ENCODE results near the gene CPAMD8. TPM values are rescaled to one million over a fixed set of nuclear protein-coding genes. Genes with fewer than 3 reads are reported as not detected.
"Not testable (repeated sequence)": the region's sequence is repeated elsewhere in the genome, so short reads cannot be mapped to it uniquely, and the experiment has no call there.

Gene CPAMD8
- polyA plus RNA-seq, 1 donor = 7.8 TPM

- DNase-seq = no peak
- no CpG with 5 or more reads among the region's 16 CpGs for WGBS (ENCODE audit: insufficient coverage, low lambda C conversion rate)
Measured at GRCh38 chr19:16946951-16947940, 79.4 kb downstream of the CPAMD8 start.

GRCh38 chr19:16945762-16946465, 80.7 kb downstream of the CPAMD8 start:
- Histone ChIP-seq H3K4me1 (ENCODE audit: control insufficient read depth, insufficient read depth, low read length) (no peaks in the 10 kb centered on the region), H3K27me3 (ENCODE audit: control insufficient read depth, insufficient read depth, low read length) (no peaks in the 10 kb centered on the region), H3K36me3 (ENCODE audit: control insufficient read depth, insufficient read depth, low read length) (no peaks in the 10 kb centered on the region), H3K4me3 (ENCODE audit: low read length) (no peak overlapping the region), H3K9me3 (ENCODE audit: control insufficient read depth, low read depth, low read length) (no peaks in the 10 kb centered on the region), H3K27ac (ENCODE audit: low read length) (no peak overlapping the region)
- WGBS (ENCODE audit: insufficient coverage, low lambda C conversion rate) = no CpG with 5 or more reads among the region's 8 CpGs
- DNase-seq = no peak

More at GRCh38 chr19:16946951-16947940, 79.4 kb downstream of the CPAMD8 start:
- no peak overlapping the region for H3K27ac ChIP-seq (ENCODE audit: low read length)
- H3K9me3 ChIP-seq (ENCODE audit: control insufficient read depth, low read depth, low read length) = no peaks in the 10 kb centered on the region
- no peaks in the 10 kb centered on the region for H3K36me3 ChIP-seq (ENCODE audit: control insufficient read depth, insufficient read depth, low read length)
- no peak overlapping the region for H3K4me3 ChIP-seq (ENCODE audit: low read length)
- no peaks in the 10 kb centered on the region for H3K27me3 ChIP-seq (ENCODE audit: control insufficient read depth, insufficient read depth, low read length)
- H3K4me1 ChIP-seq (ENCODE audit: control insufficient read depth, insufficient read depth, low read length) = no peaks in the 10 kb centered on the region

- H3K9me3 ChIP-seq (ENCODE audit: control insufficient read depth, low read depth, low read length) = no peaks in the 10 kb centered on the region
- H3K36me3 ChIP-seq (ENCODE audit: control insufficient read depth, insufficient read depth, low read length) = no peaks in the 10 kb centered on the region
- no peak overlapping the region for H3K27ac ChIP-seq (ENCODE audit: low read length)
- no peak for DNase-seq
- H3K4me1 ChIP-seq (ENCODE audit: control insufficient read depth, insufficient read depth, low read length) = no peaks in the 10 kb centered on the region
- H3K4me3 ChIP-seq (ENCODE audit: low read length) = no peak overlapping the region
- WGBS (ENCODE audit: insufficient coverage, low lambda C conversion rate) = no CpG with 5 or more reads among the region's 11 CpGs
- no peaks in the 10 kb centered on the region for H3K27me3 ChIP-seq (ENCODE audit: control insufficient read depth, insufficient read depth, low read length)
Measured at GRCh38 chr19:16945364-16945714, 81.3 kb downstream of the CPAMD8 start.

GRCh38 chr19:16944626-16945363, 81.8 kb downstream of the CPAMD8 start:
- Histone ChIP-seq H3K4me1 (ENCODE audit: control insufficient read depth, insufficient read depth, low read length) (no peaks in the 10 kb centered on the region), H3K36me3 (ENCODE audit: control insufficient read depth, insufficient read depth, low read length) (no peaks in the 10 kb centered on the region), H3K9me3 (ENCODE audit: control insufficient read depth, low read depth, low read length) (no peaks in the 10 kb centered on the region), H3K4me3 (ENCODE audit: low read length) (no peak overlapping the region), H3K27ac (ENCODE audit: low read length) (no peak overlapping the region), H3K27me3 (ENCODE audit: control insufficient read depth, insufficient read depth, low read length) (no peaks in the 10 kb centered on the region)
- no CpG with 5 or more reads among the region's 14 CpGs for WGBS (ENCODE audit: insufficient coverage, low lambda C conversion rate)
- no peak for DNase-seq

GRCh38 chr19:16943942-16944625, 82.5 kb downstream of the CPAMD8 start:
- no peaks in the 10 kb centered on the region for H3K4me1 ChIP-seq (ENCODE audit: control insufficient read depth, insufficient read depth, low read length)
- DNase-seq = no peak
- WGBS (ENCODE audit: insufficient coverage, low lambda C conversion rate) = no CpG with 5 or more reads among the region's 13 CpGs
- no peaks in the 10 kb centered on the region for H3K36me3 ChIP-seq (ENCODE audit: control insufficient read depth, insufficient read depth, low read length)
- H3K9me3 ChIP-seq (ENCODE audit: control insufficient read depth, low read depth, low read length) = no peaks in the 10 kb centered on the region
- H3K27me3 ChIP-seq (ENCODE audit: control insufficient read depth, insufficient read depth, low read length) = no peaks in the 10 kb centered on the region
- no peak overlapping the region for H3K4me3 ChIP-seq (ENCODE audit: low read length)
- no peak overlapping the region for H3K27ac ChIP-seq (ENCODE audit: low read length)

GRCh38 chr19:16943090-16943489, 83.5 kb downstream of the CPAMD8 start:
- H3K27me3 ChIP-seq (ENCODE audit: control insufficient read depth, insufficient read depth, low read length); DNase-seq; H3K4me3 ChIP-seq (ENCODE audit: low read length); H3K4me1 ChIP-seq (ENCODE audit: control insufficient read depth, insufficient read depth, low read length); H3K36me3 ChIP-seq (ENCODE audit: control insufficient read depth, insufficient read depth, low read length); H3K9me3 ChIP-seq (ENCODE audit: control insufficient read depth, low read depth, low read length); H3K27ac ChIP-seq (ENCODE audit: low read length): not testable (repeated sequence)
- no CpG with 5 or more reads among the region's 7 CpGs for WGBS (ENCODE audit: insufficient coverage, low lambda C conversion rate)

GRCh38 chr19:16942583-16942982, 84.0 kb downstream of the CPAMD8 start:
- WGBS (ENCODE audit: insufficient coverage, low lambda C conversion rate) = no CpG with 5 or more reads among the region's 6 CpGs
- Histone ChIP-seq H3K27ac (ENCODE audit: low read length) (no peak overlapping the region), H3K27me3 (ENCODE audit: control insufficient read depth, insufficient read depth, low read length) (no peaks in the 10 kb centered on the region), H3K4me1 (ENCODE audit: control insufficient read depth, insufficient read depth, low read length) (no peaks in the 10 kb centered on the region), H3K36me3 (ENCODE audit: control insufficient read depth, insufficient read depth, low read length) (no peaks in the 10 kb centered on the region), H3K9me3 (ENCODE audit: control insufficient read depth, low read depth, low read length) (no peaks in the 10 kb centered on the region), H3K4me3 (ENCODE audit: low read length) (no peak overlapping the region)
- no peak for DNase-seq

- Histone ChIP-seq H3K27ac (ENCODE audit: low read length) (no peak overlapping the region), H3K36me3 (ENCODE audit: control insufficient read depth, insufficient read depth, low read length) (no peaks in the 10 kb centered on the region), H3K4me1 (ENCODE audit: control insufficient read depth, insufficient read depth, low read length) (no peaks in the 10 kb centered on the region), H3K4me3 (ENCODE audit: low read length) (no peak overlapping the region), H3K27me3 (ENCODE audit: control insufficient read depth, insufficient read depth, low read length) (no peaks in the 10 kb centered on the region), H3K9me3 (ENCODE audit: control insufficient read depth, low read depth, low read length) (no peaks in the 10 kb centered on the region)
- no CpG with 5 or more reads among the region's 9 CpGs for WGBS (ENCODE audit: insufficient coverage, low lambda C conversion rate)
- DNase-seq = no peak
Measured at GRCh38 chr19:16940626-16941025, 86.0 kb downstream of the CPAMD8 start.

GRCh38 chr19:16940063-16940462, 86.5 kb downstream of the CPAMD8 start:
- not testable (repeated sequence) for H3K9me3 ChIP-seq (ENCODE audit: control insufficient read depth, low read depth, low read length); H3K36me3 ChIP-seq (ENCODE audit: control insufficient read depth, insufficient read depth, low read length); H3K27me3 ChIP-seq (ENCODE audit: control insufficient read depth, insufficient read depth, low read length); H3K4me1 ChIP-seq (ENCODE audit: control insufficient read depth, insufficient read depth, low read length); H3K4me3 ChIP-seq (ENCODE audit: low read length); H3K27ac ChIP-seq (ENCODE audit: low read length); DNase-seq
- WGBS (ENCODE audit: insufficient coverage, low lambda C conversion rate) = no CpG with 5 or more reads among the region's 7 CpGs

GRCh38 chr19:16938211-16938610, 88.4 kb downstream of the CPAMD8 start:
- no peak for DNase-seq
- Histone ChIP-seq H3K27me3 (ENCODE audit: control insufficient read depth, insufficient read depth, low read length) (no peaks in the 10 kb centered on the region), H3K9me3 (ENCODE audit: control insufficient read depth, low read depth, low read length) (no peaks in the 10 kb centered on the region), H3K4me1 (ENCODE audit: control insufficient read depth, insufficient read depth, low read length) (no peaks in the 10 kb centered on the region), H3K27ac (ENCODE audit: low read length) (no peak overlapping the region), H3K36me3 (ENCODE audit: control insufficient read depth, insufficient read depth, low read length) (no peaks in the 10 kb centered on the region), H3K4me3 (ENCODE audit: low read length) (no peak overlapping the region)
- WGBS (ENCODE audit: insufficient coverage, low lambda C conversion rate) = no CpG with 5 or more reads among the region's 11 CpGs
